Stomach (tissue), 4 donors: Measurements from ENCODE around the gene SYNPO2.

Source experiments
- POLR2A ChIP-seq, 4 donors: fragments of 450-650 bp; IDR thresholded peaks; one replicate each; pipeline ENCODE4 v1.6.1; 2016; ENCODE audit warnings: antibody characterized with exemption in 4 of 4, control low read depth in 2 of 4, mild to moderate bottlenecking in 1 of 4, moderate library complexity in 1 of 4
- TF ChIP-seq, protein P1 (sequence below), 7 experiments: fragments of 450-650 bp in 4 of 7; fragments of 200-600 bp in 3 of 7; sonication (generic) in 3 of 7; IDR thresholded peaks; one replicate each; pipeline ENCODE4 v1.5.1; 2016 to 2019; ENCODE audit warnings: antibody characterized with exemption in 7 of 7, control low read depth in 2 of 7, mild to moderate bottlenecking in 1 of 7

DNA sequence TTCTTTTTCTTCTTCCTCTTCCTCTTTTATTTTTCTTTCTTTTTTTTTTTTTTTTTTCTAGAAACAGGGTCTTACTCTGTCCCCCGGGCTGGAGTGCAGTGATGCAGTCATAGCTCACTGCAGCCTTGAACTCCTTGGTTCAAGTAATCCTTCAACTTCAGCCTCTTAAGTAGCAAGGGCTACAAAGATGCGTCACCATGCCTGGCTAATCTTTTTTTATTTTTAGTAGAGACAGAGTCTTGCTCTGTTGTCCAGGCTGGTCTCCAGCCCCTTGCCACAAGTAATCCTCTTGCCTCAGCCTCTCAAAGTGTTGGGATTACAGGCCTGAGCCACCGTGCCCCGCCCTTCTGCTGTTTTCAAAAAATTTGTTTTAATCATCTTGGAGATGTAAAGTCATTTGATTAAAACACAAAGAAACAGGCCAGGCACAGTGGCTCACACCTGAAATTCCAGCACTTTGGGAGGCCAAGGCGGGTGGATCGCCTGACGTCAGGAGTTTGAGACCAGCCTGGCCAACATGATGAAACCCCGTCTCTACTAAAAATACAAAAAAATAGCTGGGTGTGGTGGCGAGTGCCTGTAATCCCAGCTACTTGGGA lies 28.1 kb downstream of the SYNPO2 start:
- TF ChIP-seq, protein P1, sequence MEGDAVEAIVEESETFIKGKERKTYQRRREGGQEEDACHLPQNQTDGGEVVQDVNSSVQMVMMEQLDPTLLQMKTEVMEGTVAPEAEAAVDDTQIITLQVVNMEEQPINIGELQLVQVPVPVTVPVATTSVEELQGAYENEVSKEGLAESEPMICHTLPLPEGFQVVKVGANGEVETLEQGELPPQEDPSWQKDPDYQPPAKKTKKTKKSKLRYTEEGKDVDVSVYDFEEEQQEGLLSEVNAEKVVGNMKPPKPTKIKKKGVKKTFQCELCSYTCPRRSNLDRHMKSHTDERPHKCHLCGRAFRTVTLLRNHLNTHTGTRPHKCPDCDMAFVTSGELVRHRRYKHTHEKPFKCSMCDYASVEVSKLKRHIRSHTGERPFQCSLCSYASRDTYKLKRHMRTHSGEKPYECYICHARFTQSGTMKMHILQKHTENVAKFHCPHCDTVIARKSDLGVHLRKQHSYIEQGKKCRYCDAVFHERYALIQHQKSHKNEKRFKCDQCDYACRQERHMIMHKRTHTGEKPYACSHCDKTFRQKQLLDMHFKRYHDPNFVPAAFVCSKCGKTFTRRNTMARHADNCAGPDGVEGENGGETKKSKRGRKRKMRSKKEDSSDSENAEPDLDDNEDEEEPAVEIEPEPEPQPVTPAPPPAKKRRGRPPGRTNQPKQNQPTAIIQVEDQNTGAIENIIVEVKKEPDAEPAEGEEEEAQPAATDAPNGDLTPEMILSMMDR (IDR thresholded peaks at IDR 0.05), result no peak
- TF ChIP-seq POLR2A (IDR thresholded peaks at IDR 0.05), result no peak
